HL-60 (cell line): ENCODE results near the gene CTRB2.

Source experiments
- CTCF ChIP-seq: IDR thresholded peaks from one replicate; pipeline ENCODE4 v1.5.1; 2011; ENCODE audit warnings: low read length, control low read depth, inconsistent platforms; ENCODE audit not compliant: insufficient read depth
- GABPA ChIP-seq: IDR thresholded peaks from 2 replicates; pipeline ENCODE4 v1.6.1; 2012; ENCODE audit warnings: low read depth
- POLR2AphosphoS5 ChIP-seq: IDR thresholded peaks from 2 replicates; pipeline ENCODE4 v1.6.1; 2012; ENCODE audit warnings: low read depth
- REST ChIP-seq: IDR thresholded peaks from 2 replicates; pipeline ENCODE4 v1.6.1; 2012; ENCODE audit warnings: low read depth; ENCODE audit not compliant: insufficient replicate concordance
- SPI1 ChIP-seq: IDR thresholded peaks from 2 replicates; pipeline ENCODE4 v1.6.1; 2012; ENCODE audit warnings: low read depth, mild to moderate bottlenecking, borderline replicate concordance

GRCh38 chr16:75250089-75250808 lies 43.3 kb upstream of the CTRB2 start:
- no peak for TF ChIP-seq REST
- no peak for TF ChIP-seq CTCF
- no peak for TF ChIP-seq POLR2AphosphoS5
- TF ChIP-seq GABPA, result no peak
- no peak for TF ChIP-seq SPI1
